ENCODE measurements around the gene ZYG11B. TPM values are rescaled to one million over a fixed set of nuclear protein-coding genes. Genes with fewer than 3 reads are reported as not detected.
A peak's percentile ranks its signal among the peaks of the same experiment; 100 is the strongest.

Gene ZYG11B
- total and polyA plus RNA-seq, 2 of the 13 experiments (the other 11 are each of a cell fraction or from before 2014, with no cell fraction given) = 6.9 to 17.9 TPM

GRCh38 chr1:52726265-52727113 is at the start of gene ZYG11B (continued):
- no peak for TF ChIP-seq AHDC1 (CRISPR knock-in tag; IDR thresholded peaks at IDR 0.05; ENCODE audit: borderline replicate concordance)
- no peak for TF ChIP-seq RXRA (CRISPR knock-in tag; IDR thresholded peaks at IDR 0.05)
- no peak for TF ChIP-seq ZNF17 (CRISPR knock-in tag; IDR thresholded peaks at IDR 0.05)
- TF ChIP-seq MAFG (CRISPR knock-in tag; IDR thresholded peaks at IDR 0.05) = no peak
- TF ChIP-seq ZNF160 (CRISPR knock-in tag; IDR thresholded peaks at IDR 0.05) = no peak
- TF ChIP-seq BATF2 (CRISPR knock-in tag; IDR thresholded peaks at IDR 0.05) = no peak
- peak; percentile 77 for TF ChIP-seq SAP130 (CRISPR knock-in tag; IDR thresholded peaks at IDR 0.05; ENCODE audit: low read depth)
- TF ChIP-seq BCL3 (CRISPR knock-in tag; IDR thresholded peaks at IDR 0.05) = no peak
- no peak for TF ChIP-seq TRAFD1 (CRISPR knock-in tag; IDR thresholded peaks at IDR 0.05; ENCODE audit: borderline replicate concordance)
- no peak for TF ChIP-seq ZNF451 (CRISPR knock-in tag; IDR thresholded peaks at IDR 0.05)
- no peak for TF ChIP-seq GMEB1 (CRISPR knock-in tag; IDR thresholded peaks at IDR 0.05; ENCODE audit: borderline replicate concordance)
- TF ChIP-seq HNRNPUL1 (IDR thresholded peaks at IDR 0.05; ENCODE audit: low read depth, low read length) = no peak
- no peak for TF ChIP-seq CREM (IDR thresholded peaks at IDR 0.05)
- TF ChIP-seq CREM (CRISPR knock-in tag; IDR thresholded peaks at IDR 0.05) = no peak
- no peak for TF ChIP-seq ZNF503 (CRISPR knock-in tag; IDR thresholded peaks at IDR 0.05)

Data from HepG2 (cell line).